Nephron progenitor cell (in vitro differentiated cells): ENCODE results near the gene GRIK4.

ENCODE experiments used
- DNase-seq: peaks from one replicate; pipeline ENCODE4 v3.0.0; 2021
- H3K27ac Mint-ChIP-seq: 2 replicates; pipeline ENCODE4 v1.8.0; 2021; ENCODE audit warnings: mild to moderate bottlenecking, moderate library complexity, mixed read lengths
- H3K27me3 Mint-ChIP-seq: 2 replicates; pipeline ENCODE4 v1.8.0; 2021; ENCODE audit warnings: mild to moderate bottlenecking, low read depth, mixed read lengths; ENCODE audit not compliant: poor library complexity
- H3K36me3 Mint-ChIP-seq: 2 replicates; pipeline ENCODE4 v1.8.0; 2021; ENCODE audit warnings: low read depth, mixed read lengths
- H3K4me1 Mint-ChIP-seq: 2 replicates; pipeline ENCODE4 v1.8.0; 2021; ENCODE audit warnings: mixed read lengths
- H3K4me3 Mint-ChIP-seq: 2 replicates; pipeline ENCODE4 v1.8.0; 2021; ENCODE audit warnings: mild to moderate bottlenecking, moderate library complexity, mixed read lengths
- H3K9me3 Mint-ChIP-seq: 2 replicates; pipeline ENCODE4 v1.8.0; 2021; ENCODE audit warnings: mild to moderate bottlenecking, moderate library complexity, mixed read lengths
- TF ChIP-seq, protein P1 (sequence below): fragments of 200-600 bp; sonication (generic); IDR thresholded peaks from 2 replicates; pipeline ENCODE4 v1.5.0; 2021; ENCODE audit warnings: antibody characterized with exemption

GRIK4 gene

DNA sequence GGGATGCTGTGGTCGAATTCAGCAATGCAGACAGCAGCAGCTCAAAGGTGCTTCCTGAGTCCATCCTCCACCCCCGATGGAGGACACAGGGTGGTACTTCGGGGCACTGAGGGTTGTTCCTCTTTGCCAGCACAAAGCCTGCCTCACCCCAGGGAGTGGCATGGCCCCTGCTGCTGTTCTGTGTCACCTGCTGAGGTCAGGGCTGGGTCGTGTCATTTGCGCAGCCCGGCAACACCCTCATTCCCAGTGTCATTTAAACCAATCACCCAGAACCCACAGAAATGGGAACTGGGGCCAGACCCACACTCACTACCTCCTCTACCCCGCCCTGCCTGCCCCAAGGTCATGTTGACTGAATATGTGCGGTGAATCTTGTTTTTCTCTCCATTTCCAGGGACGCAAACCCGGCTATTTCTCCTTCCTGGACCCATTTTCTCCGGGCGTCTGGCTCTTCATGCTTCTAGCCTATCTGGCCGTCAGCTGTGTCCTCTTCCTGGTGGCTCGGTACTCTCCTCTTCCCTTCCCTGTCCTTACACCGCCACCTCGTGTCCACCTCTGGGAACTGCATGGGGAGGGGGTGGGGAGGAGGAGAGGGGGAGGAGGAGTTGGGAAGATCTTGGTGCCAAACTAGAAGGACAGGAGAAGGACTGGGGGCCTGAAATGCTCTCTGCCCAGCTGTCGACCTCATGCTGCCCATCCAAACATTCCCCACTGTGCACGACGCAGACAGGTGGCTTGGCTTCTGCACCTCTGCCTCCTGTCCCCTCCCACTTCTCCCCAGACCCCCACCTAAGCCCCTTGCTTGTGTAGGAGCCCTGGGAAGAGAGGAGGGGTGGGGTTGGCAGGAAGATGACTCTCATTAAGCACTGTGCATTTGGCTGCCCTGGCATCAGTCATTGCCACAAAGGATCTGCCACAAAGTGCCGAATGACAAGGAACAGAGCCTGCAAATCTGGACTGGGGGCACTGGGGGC, 441.2 kb downstream of the GRIK4 start:
- DNase-seq: peak; percentile 93
- peaks cover 22% of the 10 kb centered on the region for H3K4me1 Mint-ChIP-seq
- no peaks in the 10 kb centered on the region for H3K36me3 Mint-ChIP-seq
- TF ChIP-seq, protein P1, sequence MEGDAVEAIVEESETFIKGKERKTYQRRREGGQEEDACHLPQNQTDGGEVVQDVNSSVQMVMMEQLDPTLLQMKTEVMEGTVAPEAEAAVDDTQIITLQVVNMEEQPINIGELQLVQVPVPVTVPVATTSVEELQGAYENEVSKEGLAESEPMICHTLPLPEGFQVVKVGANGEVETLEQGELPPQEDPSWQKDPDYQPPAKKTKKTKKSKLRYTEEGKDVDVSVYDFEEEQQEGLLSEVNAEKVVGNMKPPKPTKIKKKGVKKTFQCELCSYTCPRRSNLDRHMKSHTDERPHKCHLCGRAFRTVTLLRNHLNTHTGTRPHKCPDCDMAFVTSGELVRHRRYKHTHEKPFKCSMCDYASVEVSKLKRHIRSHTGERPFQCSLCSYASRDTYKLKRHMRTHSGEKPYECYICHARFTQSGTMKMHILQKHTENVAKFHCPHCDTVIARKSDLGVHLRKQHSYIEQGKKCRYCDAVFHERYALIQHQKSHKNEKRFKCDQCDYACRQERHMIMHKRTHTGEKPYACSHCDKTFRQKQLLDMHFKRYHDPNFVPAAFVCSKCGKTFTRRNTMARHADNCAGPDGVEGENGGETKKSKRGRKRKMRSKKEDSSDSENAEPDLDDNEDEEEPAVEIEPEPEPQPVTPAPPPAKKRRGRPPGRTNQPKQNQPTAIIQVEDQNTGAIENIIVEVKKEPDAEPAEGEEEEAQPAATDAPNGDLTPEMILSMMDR: peak; percentile 75
- H3K27ac Mint-ChIP-seq: no peak overlapping the region
- no peaks in the 10 kb centered on the region for H3K9me3 Mint-ChIP-seq
- H3K27me3 Mint-ChIP-seq: peaks cover 43% of the 10 kb centered on the region
- peak overlapping the region; percentile 21 for H3K4me3 Mint-ChIP-seq

DNA sequence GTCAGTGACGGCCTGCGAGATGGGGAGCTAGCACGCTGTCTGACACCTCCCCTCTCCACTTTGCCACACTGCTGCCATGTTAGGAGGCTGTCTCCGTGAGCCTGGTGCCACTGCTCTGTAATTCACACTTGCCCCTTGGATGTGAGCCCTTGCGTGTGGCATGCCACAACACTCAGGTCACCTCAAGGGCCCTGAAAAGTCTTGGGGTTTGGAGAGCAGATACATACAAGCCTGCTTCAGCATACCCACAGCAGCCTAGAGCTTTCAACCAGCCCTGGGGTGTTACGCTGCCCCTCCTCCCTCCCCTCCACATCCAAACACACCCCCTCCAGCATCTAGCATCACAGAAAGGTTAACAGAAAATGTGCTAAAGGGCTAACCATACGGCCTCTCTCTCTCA, 442.8 kb downstream of the GRIK4 start:
- no peak for DNase-seq
- Mint-ChIP-seq H3K4me3 (no peak overlapping the region), H3K4me1 (peaks cover 24% of the 10 kb centered on the region), H3K27ac (no peak overlapping the region), H3K27me3 (peaks cover 27% of the 10 kb centered on the region), H3K36me3 (no peaks in the 10 kb centered on the region), H3K9me3 (no peaks in the 10 kb centered on the region)
- TF ChIP-seq, protein P1: no peak

DNA sequence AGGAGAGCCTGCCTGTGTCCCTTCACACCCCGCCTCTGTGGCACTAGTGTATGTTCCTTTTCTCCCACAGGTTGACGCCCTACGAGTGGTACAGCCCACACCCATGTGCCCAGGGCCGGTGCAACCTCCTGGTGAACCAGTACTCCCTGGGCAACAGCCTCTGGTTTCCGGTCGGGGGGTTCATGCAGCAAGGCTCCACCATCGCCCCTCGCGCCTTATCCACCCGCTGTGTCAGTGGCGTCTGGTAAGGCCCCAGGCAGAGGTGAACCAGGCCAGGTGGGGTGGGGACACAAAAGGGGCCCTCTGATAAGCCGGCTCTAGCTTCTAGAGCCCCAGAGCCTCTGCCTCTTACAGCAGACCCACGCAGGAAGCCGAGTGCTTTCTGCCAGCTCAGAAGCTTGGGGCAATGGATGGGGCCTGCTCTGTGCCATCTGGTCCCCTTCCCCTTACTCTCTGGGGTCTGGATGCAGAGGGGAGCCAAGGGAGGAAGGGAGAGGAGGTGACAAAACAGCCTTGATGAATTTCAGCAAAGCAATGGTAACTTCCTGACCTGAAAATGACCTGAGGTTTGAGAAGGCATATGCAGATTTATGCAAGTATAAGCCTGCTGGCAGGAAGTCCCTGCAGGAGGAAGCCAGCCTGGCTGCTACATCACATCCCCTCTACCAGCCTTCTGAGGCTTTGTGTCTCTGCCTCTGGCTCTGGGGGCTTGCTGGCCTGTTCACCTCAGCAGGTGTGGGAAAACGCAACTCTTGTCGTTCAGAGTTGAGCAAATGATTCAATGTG, 445.4 kb downstream of the GRIK4 start:
- DNase-seq: no peak
- H3K36me3 Mint-ChIP-seq: no peaks in the 10 kb centered on the region
- H3K9me3 Mint-ChIP-seq: no peaks in the 10 kb centered on the region
- H3K4me3 Mint-ChIP-seq: no peak overlapping the region
- peaks cover 22% of the 10 kb centered on the region for H3K27me3 Mint-ChIP-seq
- H3K4me1 Mint-ChIP-seq: peaks cover 24% of the 10 kb centered on the region
- TF ChIP-seq, protein P1: no peak
- H3K27ac Mint-ChIP-seq: no peak overlapping the region

DNA sequence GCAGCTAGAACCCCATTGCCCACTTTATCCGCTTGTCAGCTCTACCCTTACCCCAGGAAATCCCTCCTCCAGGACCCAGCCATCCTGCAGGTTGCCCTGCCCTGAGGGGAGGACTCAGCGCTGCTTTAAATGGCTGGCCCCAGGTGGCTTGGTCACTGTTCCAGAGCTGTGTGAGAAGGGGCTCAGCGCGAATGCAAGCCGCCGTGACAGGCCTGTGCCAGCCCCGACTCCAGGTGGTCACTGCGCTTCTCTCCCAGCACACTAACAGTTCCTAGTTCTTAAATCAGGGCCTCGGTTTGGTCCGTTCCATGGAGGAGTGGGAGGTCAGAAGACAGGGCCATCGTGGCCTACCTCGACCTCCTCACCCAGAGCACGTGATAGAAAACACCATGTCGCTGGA, 446.6 kb downstream of the GRIK4 start:
- H3K36me3 Mint-ChIP-seq: no peaks in the 10 kb centered on the region

DNA sequence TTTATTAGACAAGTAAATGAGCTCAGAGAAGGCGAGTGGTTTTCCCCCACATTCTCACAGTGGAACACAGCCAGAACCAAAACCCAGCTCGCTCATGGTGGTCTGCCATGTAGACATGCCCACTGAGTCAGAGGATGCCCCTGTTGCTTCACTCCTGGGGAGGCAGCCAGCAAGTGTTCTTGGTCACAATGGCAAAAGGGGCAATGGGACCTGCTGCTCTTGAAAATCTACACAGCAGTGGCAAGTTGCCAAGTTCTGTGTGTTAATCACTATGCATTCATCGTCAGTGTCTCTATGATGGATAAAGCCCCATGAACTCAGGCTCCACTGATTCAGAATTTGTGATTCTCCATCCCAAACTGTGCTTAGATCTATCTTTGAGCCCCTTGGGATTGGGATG, 447.6 kb downstream of the GRIK4 start:
- TF ChIP-seq, protein P1: no peak
- Mint-ChIP-seq H3K27me3 (peaks cover 24% of the 10 kb centered on the region), H3K27ac (no peak overlapping the region), H3K9me3 (no peaks in the 10 kb centered on the region), H3K4me3 (no peak overlapping the region), H3K4me1 (peaks cover 18% of the 10 kb centered on the region), H3K36me3 (no peaks in the 10 kb centered on the region)
- no peak for DNase-seq

More for the DNA sequence above, 446.6 kb downstream of the GRIK4 start:
- Mint-ChIP-seq H3K4me3 (no peak overlapping the region), H3K27me3 (peaks cover 24% of the 10 kb centered on the region), H3K4me1 (peaks cover 18% of the 10 kb centered on the region), H3K27ac (no peak overlapping the region), H3K9me3 (no peaks in the 10 kb centered on the region)
- TF ChIP-seq, protein P1: no peak
- DNase-seq: no peak
